Keratinocyte (primary cell): ENCODE results near the gene MYNN.

Experiments
- CTCF ChIP-seq, 3 experiments: IDR thresholded peaks in 1 of 3; conservative IDR thresholded peaks in 1 of 3; optimal IDR thresholded peaks in 1 of 3; 2 replicates in 2 of 3; 3 replicates in 1 of 3; pipeline versions ENCODE3 to v1.5.1; 2011; ENCODE audit warnings: low read length in 3 of 3, mild to moderate bottlenecking in 3 of 3, moderate library complexity in 2 of 3, control low read depth in 1 of 3, inconsistent platforms in 1 of 3; ENCODE audit not compliant: insufficient read depth in 2 of 3; ENCODE audit errors: extremely low read depth in 1 of 3
- EZH2 ChIP-seq: IDR thresholded peaks from one replicate; pipeline ENCODE4 v1.6.1; 2012; ENCODE audit warnings: inconsistent platforms, mild to moderate bottlenecking, low read length, moderate library complexity

GRCh38 chr3:169815590-169816150 lies 42.5 kb downstream of the MYNN start:
- no peak for TF ChIP-seq CTCF (optimal IDR thresholded peaks at IDR 0.05 in 1 of 3, IDR thresholded peaks at IDR 0.05 in 1 of 3, conservative IDR thresholded peaks at IDR 0.05 in 1 of 3; ENCODE audit: extremely low read depth in 1 of 3, insufficient read depth in 2 of 3, low read length in 3 of 3)
- TF ChIP-seq EZH2, result no peak
